ENCODE measurements around the gene PTPRN2. TPM values are rescaled to one million over a fixed set of nuclear protein-coding genes. Genes with fewer than 3 reads are reported as not detected.

PTPRN2 gene
- total and polyA plus RNA-seq, 8 donors = 4.9 to 136 (median 46.8) TPM

DNA sequence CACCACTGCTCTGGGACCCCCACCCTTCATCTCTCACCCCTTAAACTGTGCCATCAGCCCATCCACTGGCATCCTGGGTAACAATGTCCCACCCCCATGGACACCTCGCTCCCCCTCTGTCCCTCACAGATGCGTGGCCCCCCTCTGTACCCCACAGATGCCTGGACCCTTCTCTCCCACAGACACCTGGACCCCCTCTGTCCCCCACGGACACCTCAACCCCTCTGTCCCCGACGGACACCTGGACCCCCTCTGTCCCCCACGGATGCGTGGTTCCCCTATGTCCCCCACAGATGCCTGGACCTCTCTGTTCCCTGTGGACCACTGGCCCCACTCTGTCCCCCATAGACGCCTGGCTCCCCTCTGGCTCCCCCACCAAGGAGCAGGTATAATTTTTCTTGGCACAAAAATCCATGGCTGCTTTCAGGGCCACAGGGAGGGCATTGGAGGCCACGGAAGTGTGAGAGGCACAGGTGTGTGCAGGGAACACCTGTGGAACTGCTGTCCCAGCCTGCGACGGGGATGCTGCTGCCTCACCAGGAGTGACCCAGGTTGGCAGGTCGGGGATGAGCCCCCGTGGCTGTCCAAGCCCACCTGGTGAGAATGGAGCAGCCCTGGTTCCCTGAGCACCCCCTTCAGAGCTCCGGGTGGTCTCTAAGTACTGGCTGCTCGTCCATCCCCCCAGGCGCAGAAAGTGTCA, 193.5 kb downstream of the PTPRN2 start:
- intact Hi-C loops (cut with DNase I; ENCODE audit: low total_unique reads) = no loop called here
- peaks cover 5 to 27% (median 20%) of the 10 kb centered on the region in 4 donors for H3K4me1 ChIP-seq
- H3K27ac ChIP-seq = no peak overlapping the region
- no peak overlapping the region for H3K4me3 ChIP-seq
- 85 to 88% (median 85%) methylated on average over 15 to 16 of the region's 16 CpGs for WGBS, 5 donors
- H3K27me3 ChIP-seq = no peaks in the 10 kb centered on the region
- peaks cover 0 to 10% (median 3%) of the 10 kb centered on the region in 4 donors for H3K9me3 ChIP-seq
- no peak for DNase-seq
- no peaks in the 10 kb centered on the region for H3K36me3 ChIP-seq
- no peak for TF ChIP-seq EP300 (IDR thresholded peaks at IDR 0.05)
- TF ChIP-seq, protein P1, sequence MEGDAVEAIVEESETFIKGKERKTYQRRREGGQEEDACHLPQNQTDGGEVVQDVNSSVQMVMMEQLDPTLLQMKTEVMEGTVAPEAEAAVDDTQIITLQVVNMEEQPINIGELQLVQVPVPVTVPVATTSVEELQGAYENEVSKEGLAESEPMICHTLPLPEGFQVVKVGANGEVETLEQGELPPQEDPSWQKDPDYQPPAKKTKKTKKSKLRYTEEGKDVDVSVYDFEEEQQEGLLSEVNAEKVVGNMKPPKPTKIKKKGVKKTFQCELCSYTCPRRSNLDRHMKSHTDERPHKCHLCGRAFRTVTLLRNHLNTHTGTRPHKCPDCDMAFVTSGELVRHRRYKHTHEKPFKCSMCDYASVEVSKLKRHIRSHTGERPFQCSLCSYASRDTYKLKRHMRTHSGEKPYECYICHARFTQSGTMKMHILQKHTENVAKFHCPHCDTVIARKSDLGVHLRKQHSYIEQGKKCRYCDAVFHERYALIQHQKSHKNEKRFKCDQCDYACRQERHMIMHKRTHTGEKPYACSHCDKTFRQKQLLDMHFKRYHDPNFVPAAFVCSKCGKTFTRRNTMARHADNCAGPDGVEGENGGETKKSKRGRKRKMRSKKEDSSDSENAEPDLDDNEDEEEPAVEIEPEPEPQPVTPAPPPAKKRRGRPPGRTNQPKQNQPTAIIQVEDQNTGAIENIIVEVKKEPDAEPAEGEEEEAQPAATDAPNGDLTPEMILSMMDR (IDR thresholded peaks at IDR 0.05) = no peak
- no peak for TF ChIP-seq POLR2AphosphoS5 (IDR thresholded peaks at IDR 0.05)
- TF ChIP-seq POLR2A (IDR thresholded peaks at IDR 0.05) = no peak

DNA sequence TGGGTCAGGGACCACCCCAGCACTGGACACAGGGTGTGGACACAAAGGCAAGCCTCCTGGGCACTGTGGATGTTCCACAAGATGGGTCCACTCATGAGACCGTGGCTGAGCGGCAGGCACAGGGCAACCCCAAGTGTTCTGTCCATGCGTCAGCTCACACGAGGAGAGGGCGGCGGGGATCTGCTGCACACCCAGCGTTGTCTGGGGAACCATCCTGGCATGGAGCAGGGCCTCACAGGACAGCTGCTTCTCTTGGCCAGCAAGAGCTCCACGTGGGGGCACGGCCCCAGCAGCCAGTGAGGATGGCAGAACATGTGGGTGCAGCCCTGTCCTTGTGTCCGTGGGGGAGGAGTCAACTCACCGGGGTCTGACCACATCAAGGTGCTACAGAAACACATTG, 195.4 kb downstream of the PTPRN2 start:
- intact Hi-C loops (cut with DNase I; ENCODE audit: low total_unique reads) = no loop called here
- Histone ChIP-seq H3K27ac (no peak overlapping the region), H3K4me3 (no peak overlapping the region), H3K9me3 (no peaks in the 10 kb centered on the region), H3K27me3 (peaks cover 0 to under 1% (median 0%) of the 10 kb centered on the region in 3 donors), H3K36me3 (no peaks in the 10 kb centered on the region), H3K4me1 (peaks cover 5 to 23% (median 17%) of the 10 kb centered on the region in 4 donors)
- TF ChIP-seq, protein P1 (IDR thresholded peaks at IDR 0.05) = no peak
- TF ChIP-seq POLR2AphosphoS5 (IDR thresholded peaks at IDR 0.05) (no peak), EP300 (IDR thresholded peaks at IDR 0.05) (no peak), POLR2A (IDR thresholded peaks at IDR 0.05) (no peak)
- 83 to 98% (median 88%) methylated on average over 8 to 11 of the region's 11 CpGs for WGBS, 5 donors
- no peak for DNase-seq

DNA sequence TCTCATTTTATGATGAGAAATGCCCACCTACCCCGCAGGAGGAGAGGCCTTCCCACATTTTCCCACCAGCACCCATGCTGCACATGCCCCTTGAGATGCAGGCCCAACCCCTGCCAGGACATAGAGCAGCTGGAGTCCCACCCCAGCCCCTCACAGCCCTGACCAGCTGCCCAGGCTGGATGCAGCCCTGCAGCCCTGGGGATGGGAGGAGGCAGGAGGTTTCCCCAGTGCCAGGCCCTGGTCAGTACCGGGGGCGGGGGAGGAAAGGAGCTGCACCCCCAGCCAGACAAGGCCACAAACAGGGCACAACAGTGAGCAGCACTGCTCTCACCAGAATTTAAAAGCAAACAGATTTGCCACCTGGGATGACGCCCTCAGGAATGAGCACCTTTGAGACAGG, 196.1 kb downstream of the PTPRN2 start:
- H3K4me3 ChIP-seq = no peak overlapping the region

DNA sequence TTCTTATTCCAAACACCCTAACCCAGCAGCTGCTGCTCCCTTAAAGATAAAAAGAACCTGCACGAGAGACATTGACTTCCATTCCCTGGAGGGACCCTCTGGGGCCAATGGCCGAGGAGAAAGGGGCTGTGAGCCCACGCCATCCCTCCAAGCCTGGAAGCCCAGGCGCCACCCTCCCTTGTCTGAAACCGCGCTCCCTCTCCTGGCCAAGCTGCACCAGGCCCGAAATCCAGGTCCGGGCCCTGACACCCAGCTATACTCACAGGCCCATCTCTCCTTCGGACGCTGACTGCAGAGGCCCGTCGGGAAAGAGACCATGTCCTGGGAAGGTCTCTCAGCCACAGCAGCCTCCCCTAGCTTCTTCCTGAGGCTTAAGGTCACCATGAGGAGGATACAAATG, 196.5 kb downstream of the PTPRN2 start:
- Histone ChIP-seq H3K27me3 (peaks cover 0 to 6% (median 0%) of the 10 kb centered on the region in 3 donors), H3K36me3 (no peaks in the 10 kb centered on the region), H3K27ac (no peak overlapping the region), H3K4me1 (peaks cover 0 to 13% (median 7%) of the 10 kb centered on the region in 4 donors), H3K4me3 (no peak overlapping the region), H3K9me3 (no peaks in the 10 kb centered on the region)
- intact Hi-C loops (cut with DNase I; ENCODE audit: low total_unique reads) = no loop called here
- TF ChIP-seq EP300 (IDR thresholded peaks at IDR 0.05) (no peak), POLR2AphosphoS5 (IDR thresholded peaks at IDR 0.05) (no peak), POLR2A (IDR thresholded peaks at IDR 0.05) (no peak)
- TF ChIP-seq, protein P1 (IDR thresholded peaks at IDR 0.05) = no peak
- WGBS, 5 donors = 83 to 94% (median 91%) methylated on average over 8 to 12 of the region's 12 CpGs
- DNase-seq = no peak

More for the DNA sequence above, 196.1 kb downstream of the PTPRN2 start:
- Histone ChIP-seq H3K4me1 (peaks cover 3 to 17% (median 10%) of the 10 kb centered on the region in 4 donors), H3K27me3 (peaks cover 0 to 6% (median 0%) of the 10 kb centered on the region in 3 donors), H3K9me3 (no peaks in the 10 kb centered on the region), H3K27ac (no peak overlapping the region), H3K36me3 (no peaks in the 10 kb centered on the region)
- DNase-seq = no peak
- 83 to 95% (median 88%) methylated on average over 4 of the region's 4 CpGs for WGBS, 5 donors
- TF ChIP-seq, protein P1 (IDR thresholded peaks at IDR 0.05) = no peak
- no peak for TF ChIP-seq POLR2AphosphoS5 (IDR thresholded peaks at IDR 0.05)
- TF ChIP-seq EP300 (IDR thresholded peaks at IDR 0.05) = no peak
- no peak for TF ChIP-seq POLR2A (IDR thresholded peaks at IDR 0.05)
- intact Hi-C loops (cut with DNase I; ENCODE audit: low total_unique reads) = no loop called here
